Progenitor cell of endocrine pancreas (in vitro differentiated cells): ENCODE measurements around the gene MBNL2. TPM values are rescaled to one million over a fixed set of nuclear protein-coding genes. Genes with fewer than 3 reads are reported as not detected.

Experiments used
- DNase-seq: peaks from one replicate; pipeline ENCODE4 v3.0.0; 2021; ENCODE audit warnings: low spot score; ENCODE audit not compliant: unreplicated experiment
- H3K27ac Mint-ChIP-seq: 2 replicates; pipeline ENCODE4 v1.8.0; 2021; ENCODE audit warnings: mild to moderate bottlenecking, moderate library complexity, mixed read lengths
- H3K27me3 Mint-ChIP-seq: 2 replicates; pipeline ENCODE4 v1.8.0; 2021; ENCODE audit warnings: mixed read lengths
- H3K36me3 Mint-ChIP-seq: 2 replicates; pipeline ENCODE4 v1.8.0; 2022; ENCODE audit warnings: mixed read lengths; ENCODE audit not compliant: insufficient read depth
- H3K4me1 Mint-ChIP-seq: 2 replicates; pipeline ENCODE4 v1.8.0; 2021; ENCODE audit warnings: low read depth, mixed read lengths
- H3K4me3 Mint-ChIP-seq: 2 replicates; pipeline ENCODE4 v1.8.0; 2021; ENCODE audit warnings: low read depth, mild to moderate bottlenecking, moderate library complexity, mixed read lengths
- H3K9me3 Mint-ChIP-seq: 2 replicates; pipeline ENCODE4 v1.8.0; 2021; ENCODE audit warnings: low read depth, mixed read lengths
- CTCF ChIP-seq: fragments of 200-600 bp; sonication (generic); IDR thresholded peaks from one replicate; pipeline ENCODE4 v1.5.0; 2021; ENCODE audit warnings: antibody characterized with exemption, mild to moderate bottlenecking; ENCODE audit not compliant: unreplicated experiment
- total RNA-seq: library from RNA; stranded (reverse); gene quantifications from 2 replicates; pipeline ENCODE4 v1.2.1, GENCODE V29; 2021

Gene MBNL2
- total RNA-seq, 1 donor from 2014 or later: 51.3 TPM

GRCh38 chr13:97288486-97288900, 66.4 kb downstream of the MBNL2 start:
- peaks cover 12% of the 10 kb centered on the region for H3K36me3 Mint-ChIP-seq
- no peak overlapping the region for H3K4me3 Mint-ChIP-seq

GRCh38 chr13:97289514-97290298, 67.6 kb downstream of the MBNL2 start:
- Mint-ChIP-seq H3K36me3 (peaks cover 12% of the 10 kb centered on the region), H3K9me3 (peaks cover 4% of the 10 kb centered on the region), H3K4me1 (peaks cover 7% of the 10 kb centered on the region), H3K27me3 (no peaks in the 10 kb centered on the region), H3K27ac (no peak overlapping the region), H3K4me3 (no peak overlapping the region)
- DNase-seq: no peak
- no peak for TF ChIP-seq CTCF

More at GRCh38 chr13:97288486-97288900, 66.4 kb downstream of the MBNL2 start:
- Mint-ChIP-seq H3K9me3 (peaks cover 4% of the 10 kb centered on the region), H3K27me3 (no peaks in the 10 kb centered on the region), H3K27ac (no peak overlapping the region), H3K4me1 (peaks cover 7% of the 10 kb centered on the region)
- DNase-seq: no peak
- TF ChIP-seq CTCF: no peak

GRCh38 chr13:97295283-97296182, 73.4 kb downstream of the MBNL2 start:
- Mint-ChIP-seq H3K9me3 (peaks cover 4% of the 10 kb centered on the region), H3K36me3 (peaks cover 11% of the 10 kb centered on the region), H3K27me3 (no peaks in the 10 kb centered on the region), H3K27ac (no peak overlapping the region), H3K4me3 (no peak overlapping the region), H3K4me1 (peaks cover 14% of the 10 kb centered on the region)
- TF ChIP-seq CTCF: no peak
- DNase-seq: no peak

- no peaks in the 10 kb centered on the region for H3K27me3 Mint-ChIP-seq
- H3K27ac Mint-ChIP-seq: no peak overlapping the region
- no peak for TF ChIP-seq CTCF
- no peak for DNase-seq
- H3K4me1 Mint-ChIP-seq: peaks cover 14% of the 10 kb centered on the region
- H3K9me3 Mint-ChIP-seq: no peaks in the 10 kb centered on the region
- H3K36me3 Mint-ChIP-seq: peaks cover 7% of the 10 kb centered on the region
- no peak overlapping the region for H3K4me3 Mint-ChIP-seq
These were observed 74.6 kb downstream of the MBNL2 start for GRCh38 chr13:97296740-97297139.

- Mint-ChIP-seq H3K27ac (no peak overlapping the region), H3K36me3 (peaks cover 4% of the 10 kb centered on the region), H3K4me1 (peaks cover 14% of the 10 kb centered on the region), H3K4me3 (no peak overlapping the region), H3K27me3 (no peaks in the 10 kb centered on the region), H3K9me3 (no peaks in the 10 kb centered on the region)
- TF ChIP-seq CTCF: no peak
- no peak for DNase-seq
These were observed 76.7 kb downstream of the MBNL2 start for GRCh38 chr13:97298816-97299215.
